ENCODE results near the gene ARL5C. TPM values are rescaled to one million over a fixed set of nuclear protein-coding genes. Genes with fewer than 3 reads are reported as not detected.

Gene ARL5C
- total RNA-seq, 2 donors from 2014 or later = not detected

DNA sequence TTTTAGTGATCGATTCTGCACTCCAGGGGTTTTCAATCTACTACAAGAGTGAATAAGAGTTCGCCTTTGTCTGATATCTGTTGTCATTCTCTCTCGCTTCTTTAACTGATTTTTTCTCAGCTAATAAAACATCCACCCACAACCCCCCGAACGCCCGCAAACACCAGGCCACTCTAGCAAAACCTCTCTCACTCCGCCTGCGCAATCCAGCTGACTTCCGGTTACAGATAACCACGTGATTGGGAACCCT lies 33.8 kb upstream of the ARL5C start:
- Mint-ChIP-seq H3K4me1 (peaks cover 43% of the 10 kb centered on the region), H3K27ac (peak overlapping the region; percentile 100), H3K27me3 (no peaks in the 10 kb centered on the region), H3K4me3 (peak overlapping the region; percentile 98), H3K36me3 (ENCODE audit: low read depth) (peaks cover 2% of the 10 kb centered on the region)
- peak; percentile 73 for ATAC-seq
- peak; percentile 64 to 76 (median 67) for DNase-seq
- H3K9me3 ChIP-seq (ENCODE audit: control insufficient read depth, low read length, poor library complexity, severe bottlenecking) = no peaks in the 10 kb centered on the region

DNA sequence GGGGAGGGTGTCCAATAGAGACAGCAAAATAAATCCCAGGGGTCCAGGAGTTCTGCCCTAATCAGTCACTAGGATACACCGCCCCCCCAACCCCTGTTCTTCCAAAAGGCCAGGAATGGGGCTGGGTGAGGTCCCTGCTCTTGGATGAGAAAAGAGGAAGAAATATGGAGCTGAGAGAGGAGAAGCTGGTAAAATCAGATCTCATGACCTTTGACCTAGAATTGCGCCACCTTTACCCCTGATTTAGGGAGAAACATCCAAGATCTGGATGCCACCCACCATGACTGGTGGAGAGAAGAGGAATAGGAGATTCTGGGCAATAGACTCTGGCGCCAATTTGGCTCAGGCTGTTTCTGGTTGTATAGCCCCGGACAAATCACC lies 32.2 kb upstream of the ARL5C start:
- H3K4me3 Mint-ChIP-seq = peak overlapping the region; percentile 98
- H3K27ac Mint-ChIP-seq = peak overlapping the region; percentile 41
- H3K4me1 Mint-ChIP-seq = peaks cover 47% of the 10 kb centered on the region
- H3K9me3 ChIP-seq (ENCODE audit: control insufficient read depth, low read length, poor library complexity, severe bottlenecking) = no peaks in the 10 kb centered on the region
- DNase-seq = no peak
- no peak for ATAC-seq
- H3K27me3 Mint-ChIP-seq = no peaks in the 10 kb centered on the region
- peaks cover 2% of the 10 kb centered on the region for H3K36me3 Mint-ChIP-seq (ENCODE audit: low read depth)

DNA sequence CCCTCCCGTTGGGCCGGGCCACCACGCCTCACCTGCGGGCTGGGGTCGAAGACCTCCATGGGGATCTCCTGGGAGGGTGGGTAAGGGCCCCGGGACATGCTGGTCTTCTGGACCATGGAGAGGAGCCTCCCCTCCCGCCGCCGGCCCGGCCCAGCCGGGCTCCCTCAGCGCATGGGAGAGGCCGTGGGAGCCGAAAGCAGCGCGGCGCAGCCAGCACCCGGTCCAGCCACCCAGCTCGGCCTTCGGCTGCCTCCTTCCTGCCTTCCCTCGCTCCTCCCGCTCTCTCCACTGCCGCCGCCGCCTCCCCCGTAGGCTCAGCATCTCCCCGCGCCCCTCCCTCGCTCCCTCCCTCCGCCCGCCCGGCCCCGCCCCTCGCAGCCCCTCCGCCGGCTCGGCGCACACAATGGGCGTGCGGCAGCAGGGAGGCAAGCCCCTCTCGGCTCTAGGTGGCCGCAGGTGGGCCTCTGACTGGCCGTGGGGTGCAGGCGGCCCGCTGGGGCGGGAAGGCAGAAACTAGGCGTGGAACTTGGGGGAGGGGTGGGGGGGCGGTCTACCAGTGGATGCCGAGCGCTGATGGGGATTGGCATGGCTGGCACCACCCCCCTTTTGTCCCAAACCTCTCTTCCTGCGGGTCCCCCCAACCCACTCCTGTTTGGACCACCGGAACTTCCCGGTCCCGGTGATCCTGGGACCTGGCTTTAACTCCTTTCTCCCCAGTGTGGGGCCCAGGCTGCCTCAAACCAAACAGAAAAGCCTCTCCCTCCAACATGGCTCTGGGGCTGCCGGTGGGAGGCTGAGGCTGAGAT lies 31.6 kb upstream of the ARL5C start, which contains the start of gene CACNB1:
TSS of gene CACNB1 (minus strand) at position 290 of the 806 bp plus-strand sequence. CDS start at position 116, 174 bp downstream.
- peak within 1 kb of the TSS; percentile 98 for H3K4me3 Mint-ChIP-seq
- peak within 1 kb of the TSS; percentile 89 for H3K27ac Mint-ChIP-seq
- H3K27me3 Mint-ChIP-seq = no peaks in the 10 kb centered on the region
- peak; percentile 26 to 76 (median 74) for DNase-seq
- H3K36me3 Mint-ChIP-seq (ENCODE audit: low read depth) = peaks cover 2% of the 10 kb centered on the region
- peak; percentile 34 for ATAC-seq
- H3K4me1 Mint-ChIP-seq = peaks cover 48% of the 10 kb centered on the region
- H3K9me3 ChIP-seq (ENCODE audit: control insufficient read depth, low read length, poor library complexity, severe bottlenecking) = no peaks in the 10 kb centered on the region

DNA sequence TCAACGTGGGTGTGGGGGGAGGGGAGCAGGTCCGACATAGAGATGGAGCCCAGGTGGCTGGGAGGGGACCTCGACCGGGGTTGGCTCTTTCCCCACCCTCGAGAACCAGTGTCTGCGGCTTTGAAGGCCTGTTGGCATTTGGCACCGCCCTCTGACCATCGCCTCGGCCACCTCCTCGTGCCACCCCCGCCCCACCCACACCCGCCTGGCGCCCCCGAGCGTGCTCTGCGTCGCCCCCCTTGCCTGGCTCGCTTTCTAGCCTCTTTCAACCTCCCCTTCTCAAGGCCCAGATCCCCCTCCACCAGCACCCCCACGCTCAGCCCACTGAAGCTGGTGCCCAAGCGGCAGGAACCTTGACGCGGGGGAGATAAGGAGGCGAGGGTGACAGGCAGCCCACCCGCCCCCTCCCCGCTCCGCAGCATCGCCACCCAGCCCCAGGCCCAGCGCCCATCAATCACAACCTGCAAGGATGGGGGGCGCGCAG lies 30.9 kb upstream of the ARL5C start:
- no peak for ATAC-seq
- Mint-ChIP-seq H3K4me1 (peaks cover 49% of the 10 kb centered on the region), H3K4me3 (peak overlapping the region; percentile 98), H3K27ac (peak overlapping the region; percentile 89), H3K27me3 (no peaks in the 10 kb centered on the region), H3K36me3 (ENCODE audit: low read depth) (peaks cover 5% of the 10 kb centered on the region)
- H3K9me3 ChIP-seq (ENCODE audit: control insufficient read depth, low read length, poor library complexity, severe bottlenecking) = no peaks in the 10 kb centered on the region
- no peak for DNase-seq

DNA sequence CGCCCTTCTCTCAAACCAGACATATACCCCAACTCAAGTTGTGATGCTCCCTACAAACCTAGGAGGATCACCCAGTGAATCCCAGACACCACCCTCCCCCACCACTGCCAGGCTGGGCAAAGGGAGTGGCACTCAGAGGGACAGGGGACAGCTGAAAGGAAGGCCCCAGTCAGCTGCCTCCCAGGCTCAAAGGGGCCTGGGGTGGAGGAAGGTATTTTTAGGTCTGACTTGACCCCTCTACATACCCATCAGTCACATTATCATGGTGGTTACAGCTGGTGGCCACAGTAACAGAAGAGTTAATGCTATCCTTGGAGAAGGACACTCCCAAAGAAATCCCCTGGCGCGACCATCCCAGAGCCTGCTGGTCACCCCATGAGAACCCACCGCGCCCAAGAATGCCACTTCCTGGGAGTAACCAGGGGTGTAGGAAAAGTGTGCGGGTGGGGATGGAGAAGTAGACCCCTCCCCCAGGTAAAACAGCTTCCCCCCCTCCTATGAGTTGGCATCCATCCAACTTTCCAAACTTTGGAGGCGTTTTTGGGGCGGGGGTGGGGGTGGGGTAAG lies 30.4 kb upstream of the ARL5C start:
- H3K36me3 Mint-ChIP-seq (ENCODE audit: low read depth) = peaks cover 5% of the 10 kb centered on the region
- H3K27ac Mint-ChIP-seq = peak overlapping the region; percentile 89
- DNase-seq = no peak
- ATAC-seq = no peak
- H3K4me3 Mint-ChIP-seq = peak overlapping the region; percentile 98
- no peaks in the 10 kb centered on the region for H3K9me3 ChIP-seq (ENCODE audit: control insufficient read depth, low read length, poor library complexity, severe bottlenecking)
- no peaks in the 10 kb centered on the region for H3K27me3 Mint-ChIP-seq
- peaks cover 45% of the 10 kb centered on the region for H3K4me1 Mint-ChIP-seq

DNA sequence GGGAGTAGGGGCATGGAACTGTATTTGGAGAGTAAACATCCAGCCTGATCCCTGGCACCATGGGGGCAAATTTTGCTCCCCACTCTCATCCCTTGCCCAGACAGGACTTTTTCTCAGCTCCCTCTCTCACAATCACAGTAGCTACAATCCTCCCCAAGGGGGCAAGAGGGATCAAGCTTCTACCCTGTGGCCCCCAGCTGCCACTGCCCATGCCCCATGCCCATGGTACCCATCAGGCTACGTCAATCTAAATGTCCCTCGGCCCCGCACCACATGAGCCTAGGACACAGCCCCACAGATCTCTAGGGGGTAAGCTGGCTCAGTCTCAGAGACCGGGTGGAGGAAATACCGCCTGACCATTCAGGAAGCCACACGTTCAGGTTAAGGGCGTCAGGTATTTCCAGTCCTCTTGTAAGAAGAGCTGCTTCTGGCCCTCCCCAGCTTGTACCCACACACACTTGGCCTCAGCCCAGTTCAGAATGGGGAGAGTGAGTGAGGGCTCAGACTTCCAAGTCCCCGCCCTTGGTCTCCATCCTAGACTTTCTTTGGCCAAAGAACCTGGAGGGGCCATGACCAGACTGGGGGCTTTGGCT lies 29.7 kb upstream of the ARL5C start:
- Mint-ChIP-seq H3K4me3 (peak overlapping the region; percentile 98), H3K36me3 (ENCODE audit: low read depth) (peaks cover 5% of the 10 kb centered on the region), H3K27ac (peak overlapping the region; percentile 89), H3K4me1 (peaks cover 39% of the 10 kb centered on the region), H3K27me3 (no peaks in the 10 kb centered on the region)
- DNase-seq (no peak), ATAC-seq (peak; percentile 8)
- H3K9me3 ChIP-seq (ENCODE audit: control insufficient read depth, low read length, poor library complexity, severe bottlenecking) = no peaks in the 10 kb centered on the region

DNA sequence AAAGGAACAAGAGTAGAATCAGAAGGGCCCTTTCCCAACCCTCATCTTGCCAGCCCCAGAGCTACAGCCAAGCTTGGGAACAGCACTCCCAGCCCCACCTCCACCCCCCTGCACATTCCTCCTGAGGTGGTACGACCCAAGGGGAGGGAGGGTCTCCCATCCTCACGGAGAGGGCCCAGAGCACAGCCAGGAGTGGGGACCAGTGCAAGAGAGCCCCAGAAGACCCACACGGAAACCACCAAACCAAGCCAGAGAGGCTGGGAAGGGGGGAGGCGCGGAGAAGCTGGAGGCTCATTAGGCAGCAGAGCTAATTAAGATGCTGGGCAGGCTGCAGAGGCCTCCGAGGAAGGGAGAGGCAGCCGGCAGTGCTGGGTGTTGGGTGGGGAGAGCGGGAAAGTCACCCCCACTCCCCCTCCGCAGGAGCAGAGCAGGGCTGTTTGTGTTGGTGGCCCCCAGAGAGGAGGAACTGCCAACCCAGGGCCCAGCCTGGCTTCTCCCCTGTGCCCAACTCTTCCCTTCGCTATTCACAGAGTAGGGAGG lies 29.1 kb upstream of the ARL5C start:
- ATAC-seq (no peak), DNase-seq (no peak)
- Mint-ChIP-seq H3K36me3 (ENCODE audit: low read depth) (peaks cover 3% of the 10 kb centered on the region), H3K4me1 (peaks cover 35% of the 10 kb centered on the region), H3K4me3 (peak overlapping the region; percentile 98), H3K27ac (peak overlapping the region; percentile 89), H3K27me3 (no peaks in the 10 kb centered on the region)
- no peaks in the 10 kb centered on the region for H3K9me3 ChIP-seq (ENCODE audit: control insufficient read depth, low read length, poor library complexity, severe bottlenecking)

DNA sequence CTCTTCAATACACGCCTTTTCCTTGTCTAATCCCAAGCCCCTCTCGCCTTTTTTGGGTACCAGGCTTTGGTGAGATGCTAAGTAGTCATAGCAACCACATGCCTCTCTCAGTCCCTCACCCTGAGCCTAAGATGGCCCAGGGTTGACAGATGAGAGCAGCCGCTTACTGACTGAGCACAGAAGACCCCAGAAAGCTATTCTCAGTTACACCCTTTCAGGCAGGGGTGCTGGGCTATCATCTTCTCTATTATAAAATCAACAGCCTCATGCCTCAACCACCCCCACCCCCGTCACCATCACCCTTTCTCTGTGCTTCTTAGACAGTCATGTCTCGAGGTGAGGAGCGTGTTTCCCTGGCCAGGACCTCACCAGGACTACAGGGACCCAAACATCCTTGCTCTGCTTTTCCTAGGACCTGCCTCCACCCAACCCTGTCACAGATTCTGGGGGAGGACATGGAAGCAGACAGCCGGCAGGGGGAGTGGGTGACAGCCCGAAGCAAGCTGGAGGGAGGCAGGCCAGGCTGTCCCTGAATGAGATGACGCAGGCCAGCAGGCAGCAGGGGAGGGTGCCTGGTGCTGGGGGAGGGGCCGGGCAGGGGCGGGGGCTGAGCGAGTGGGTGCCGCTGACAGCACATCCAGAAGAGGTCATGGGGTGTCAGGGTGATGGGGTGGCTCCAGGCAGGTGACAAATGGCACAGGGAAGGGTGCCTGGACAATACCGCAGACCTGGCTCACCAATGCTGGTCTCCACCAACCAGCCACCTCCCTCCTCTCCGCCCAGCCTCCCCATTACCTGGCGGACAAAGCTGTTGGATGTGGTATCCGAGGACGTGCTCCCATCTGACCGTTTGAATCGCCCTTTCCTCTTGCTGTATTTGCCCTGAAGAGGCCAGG lies 28.4 kb upstream of the ARL5C start:
- Mint-ChIP-seq H3K36me3 (ENCODE audit: low read depth) (peaks cover 3% of the 10 kb centered on the region), H3K27ac (peak overlapping the region; percentile 89), H3K4me1 (peaks cover 29% of the 10 kb centered on the region), H3K4me3 (peak overlapping the region; percentile 52), H3K27me3 (no peaks in the 10 kb centered on the region)
- no peaks in the 10 kb centered on the region for H3K9me3 ChIP-seq (ENCODE audit: control insufficient read depth, low read length, poor library complexity, severe bottlenecking)
- no peak for ATAC-seq
- no peak for DNase-seq

DNA sequence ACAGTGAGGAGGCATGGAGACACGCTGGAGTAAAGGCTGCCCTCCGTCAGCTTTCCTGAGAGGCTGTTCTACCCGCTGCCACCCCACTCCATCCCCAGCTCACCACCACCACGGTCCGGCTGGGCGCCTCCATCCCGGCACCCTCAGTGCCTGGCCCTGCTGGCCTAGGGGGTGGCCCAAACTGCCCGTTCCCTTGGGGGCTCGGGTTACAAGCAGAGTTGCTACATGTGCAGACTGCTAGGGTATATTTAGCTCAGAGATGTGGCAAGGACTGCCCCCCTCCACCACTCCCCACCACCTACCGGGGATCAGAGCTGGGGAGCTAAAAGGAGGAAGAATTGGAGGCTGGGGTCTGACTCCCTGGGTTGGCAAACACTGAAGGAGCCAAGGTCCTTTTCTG lies 27.4 kb upstream of the ARL5C start:
- H3K36me3 Mint-ChIP-seq (ENCODE audit: low read depth) = peaks cover 3% of the 10 kb centered on the region

DNA sequence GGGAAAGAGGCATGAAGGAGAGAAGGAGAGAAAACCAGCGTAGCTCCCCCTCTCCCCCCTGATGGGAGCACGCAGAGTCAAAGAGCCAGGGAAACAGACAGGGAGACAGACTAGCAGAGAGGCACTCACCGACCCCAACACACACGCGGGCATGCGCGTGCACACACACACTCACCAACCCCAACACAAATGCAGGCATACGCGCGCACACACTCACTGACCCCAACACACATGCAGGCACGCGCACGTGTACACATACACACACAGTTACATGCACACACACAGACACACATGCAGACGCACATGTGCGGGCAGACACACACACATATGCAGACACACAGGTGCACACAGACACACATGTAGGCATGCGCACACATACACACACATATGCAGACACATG lies 26.9 kb upstream of the ARL5C start:
- no peaks in the 10 kb centered on the region for H3K27me3 Mint-ChIP-seq
- no peak for ATAC-seq

More for the DNA sequence above, 27.4 kb upstream of the ARL5C start:
- DNase-seq = no peak
- ATAC-seq = no peak
- H3K4me1 Mint-ChIP-seq = peaks cover 25% of the 10 kb centered on the region
- peak overlapping the region; percentile 89 for H3K27ac Mint-ChIP-seq
- H3K4me3 Mint-ChIP-seq = no peak overlapping the region
- H3K9me3 ChIP-seq (ENCODE audit: control insufficient read depth, low read length, poor library complexity, severe bottlenecking) = no peaks in the 10 kb centered on the region
- no peaks in the 10 kb centered on the region for H3K27me3 Mint-ChIP-seq

DNA sequence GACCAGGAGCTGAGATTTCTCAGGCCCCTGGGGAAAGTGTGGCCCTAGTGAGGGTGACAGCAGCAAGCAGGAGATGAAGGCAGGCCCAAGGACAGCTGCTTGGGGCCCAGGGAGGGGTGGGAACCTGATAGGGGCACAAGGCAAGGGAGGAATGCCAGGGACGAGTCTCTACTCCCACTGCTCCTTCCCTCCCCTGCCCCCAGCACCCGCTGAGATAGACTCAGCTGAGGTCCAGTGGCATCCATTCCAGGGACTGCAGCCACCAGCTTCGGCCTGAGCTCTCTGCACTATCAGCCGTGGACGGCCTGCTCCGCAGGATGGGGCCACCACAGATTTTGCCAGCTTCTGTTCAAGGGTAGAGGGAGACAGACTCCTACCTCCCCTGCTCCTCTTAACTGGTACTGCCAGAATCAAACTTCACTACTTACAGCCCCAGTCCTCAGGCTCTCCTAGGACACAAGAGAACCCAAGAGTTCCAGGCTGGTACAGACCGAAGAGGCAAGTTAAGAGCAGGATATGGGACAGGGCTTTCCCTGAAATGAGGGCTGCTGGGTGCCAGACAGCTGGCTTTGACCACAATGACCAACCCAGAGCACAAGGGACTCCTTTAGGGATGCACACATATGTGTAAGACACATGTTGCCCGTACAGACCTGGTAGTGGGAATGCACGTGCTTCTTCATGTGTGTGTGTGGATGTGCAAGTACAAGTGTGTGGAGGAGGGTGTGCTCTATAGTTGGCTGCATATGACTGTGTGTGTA lies 26.0 kb upstream of the ARL5C start:
- Mint-ChIP-seq H3K27ac (peak overlapping the region; percentile 78), H3K27me3 (no peaks in the 10 kb centered on the region), H3K36me3 (ENCODE audit: low read depth) (peaks cover 3% of the 10 kb centered on the region), H3K4me1 (peaks cover 22% of the 10 kb centered on the region), H3K4me3 (no peak overlapping the region)
- no peaks in the 10 kb centered on the region for H3K9me3 ChIP-seq (ENCODE audit: control insufficient read depth, low read length, poor library complexity, severe bottlenecking)
- ATAC-seq = no peak
- no peak for DNase-seq

More for the DNA sequence above, 26.9 kb upstream of the ARL5C start:
- Mint-ChIP-seq H3K4me1 (peaks cover 22% of the 10 kb centered on the region), H3K36me3 (ENCODE audit: low read depth) (peaks cover 3% of the 10 kb centered on the region), H3K27ac (peak overlapping the region; percentile 78), H3K4me3 (no peak overlapping the region)
- no peak for DNase-seq
- H3K9me3 ChIP-seq (ENCODE audit: control insufficient read depth, low read length, poor library complexity, severe bottlenecking) = no peaks in the 10 kb centered on the region

DNA sequence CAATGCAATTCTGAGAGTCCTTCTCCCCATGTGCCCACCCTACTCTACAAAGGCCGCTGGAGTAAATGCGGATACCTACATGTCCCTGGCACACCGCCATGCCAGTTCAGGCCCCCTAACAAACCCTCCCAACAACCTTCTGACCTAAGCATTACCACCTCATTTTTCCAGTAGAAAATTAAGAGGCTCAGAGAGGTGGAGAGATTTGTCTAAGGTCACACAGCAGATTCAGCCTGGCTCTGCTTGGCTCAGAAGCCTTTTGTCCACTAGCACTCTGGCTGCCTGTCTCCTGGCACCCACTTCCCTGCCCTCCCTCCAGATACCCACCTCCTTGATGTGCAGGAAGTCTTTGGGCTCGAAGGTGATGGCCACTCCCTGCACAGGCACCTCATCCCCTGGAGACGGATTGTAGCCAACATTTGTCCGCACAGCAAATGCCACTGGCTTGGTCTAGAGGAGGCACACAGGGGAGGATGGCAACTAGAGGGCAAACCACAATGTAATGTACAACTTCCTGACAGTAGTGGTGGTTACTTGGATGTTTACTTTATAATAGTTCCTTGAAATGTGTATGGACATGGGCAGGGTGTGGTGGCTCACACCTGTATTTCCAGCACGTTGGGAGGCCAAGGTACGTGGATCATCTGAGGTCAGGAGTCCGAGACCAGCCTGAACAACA lies 21.3 kb upstream of the ARL5C start:
- H3K9me3 ChIP-seq (ENCODE audit: control insufficient read depth, low read length, poor library complexity, severe bottlenecking) = no peaks in the 10 kb centered on the region
- ATAC-seq (no peak), DNase-seq (no peak)
- Mint-ChIP-seq H3K27me3 (no peaks in the 10 kb centered on the region), H3K4me1 (peaks cover 3% of the 10 kb centered on the region), H3K27ac (no peak overlapping the region), H3K36me3 (ENCODE audit: low read depth) (peaks cover 9% of the 10 kb centered on the region), H3K4me3 (no peak overlapping the region)
